ENCODE measurements around the gene CDC42.

The CDC42 gene

GRCh38 chr1:22104094-22104493 lies 51.6 kb downstream of the CDC42 start:
- DNase-seq (ENCODE audit: low read depth), result no peak
- no peak for TF ChIP-seq CTCF (IDR thresholded peaks at IDR 0.05; ENCODE audit: low read depth, low read length, missing control alignments)

GRCh38 chr1:22104865-22105437 lies 52.4 kb downstream of the CDC42 start:
- no peak for DNase-seq (ENCODE audit: low read depth)
- TF ChIP-seq CTCF (IDR thresholded peaks at IDR 0.05; ENCODE audit: low read depth, low read length, missing control alignments), result no peak
- no peak overlapping the region for H3K4me3 ChIP-seq (ENCODE audit: low read depth, low read length)

More at GRCh38 chr1:22104094-22104493, 51.6 kb downstream of the CDC42 start:
- no peak overlapping the region for H3K4me3 ChIP-seq (ENCODE audit: low read depth, low read length)

- DNase-seq (ENCODE audit: low read depth), result no peak
- no peak overlapping the region for H3K4me3 ChIP-seq (ENCODE audit: low read depth, low read length)
- TF ChIP-seq CTCF (IDR thresholded peaks at IDR 0.05; ENCODE audit: low read depth, low read length, missing control alignments), result peak; percentile 88
Observed at GRCh38 chr1:22105611-22106207, 53.2 kb downstream of the CDC42 start.

- H3K4me3 ChIP-seq (ENCODE audit: low read depth, low read length), result no peak overlapping the region
- no peak for DNase-seq (ENCODE audit: low read depth)
- TF ChIP-seq CTCF (IDR thresholded peaks at IDR 0.05; ENCODE audit: low read depth, low read length, missing control alignments), result no peak
Observed at GRCh38 chr1:22107126-22107525, 54.6 kb downstream of the CDC42 start.

- no peak for TF ChIP-seq CTCF (IDR thresholded peaks at IDR 0.05; ENCODE audit: low read depth, low read length, missing control alignments)
- no peak overlapping the region for H3K4me3 ChIP-seq (ENCODE audit: low read depth, low read length)
- no peak for DNase-seq (ENCODE audit: low read depth)
Observed at GRCh38 chr1:22108339-22109105, 56.0 kb downstream of the CDC42 start.

GRCh38 chr1:22110016-22110415 lies 57.5 kb downstream of the CDC42 start:
- no peak for TF ChIP-seq CTCF (IDR thresholded peaks at IDR 0.05; ENCODE audit: low read depth, low read length, missing control alignments)
- no peak for DNase-seq (ENCODE audit: low read depth)
- H3K4me3 ChIP-seq (ENCODE audit: low read depth, low read length), result no peak overlapping the region
